ENCODE results near the gene ACE.
A peak's percentile ranks its signal among the peaks of the same experiment; 100 is the strongest.

Gene ACE

DNA sequence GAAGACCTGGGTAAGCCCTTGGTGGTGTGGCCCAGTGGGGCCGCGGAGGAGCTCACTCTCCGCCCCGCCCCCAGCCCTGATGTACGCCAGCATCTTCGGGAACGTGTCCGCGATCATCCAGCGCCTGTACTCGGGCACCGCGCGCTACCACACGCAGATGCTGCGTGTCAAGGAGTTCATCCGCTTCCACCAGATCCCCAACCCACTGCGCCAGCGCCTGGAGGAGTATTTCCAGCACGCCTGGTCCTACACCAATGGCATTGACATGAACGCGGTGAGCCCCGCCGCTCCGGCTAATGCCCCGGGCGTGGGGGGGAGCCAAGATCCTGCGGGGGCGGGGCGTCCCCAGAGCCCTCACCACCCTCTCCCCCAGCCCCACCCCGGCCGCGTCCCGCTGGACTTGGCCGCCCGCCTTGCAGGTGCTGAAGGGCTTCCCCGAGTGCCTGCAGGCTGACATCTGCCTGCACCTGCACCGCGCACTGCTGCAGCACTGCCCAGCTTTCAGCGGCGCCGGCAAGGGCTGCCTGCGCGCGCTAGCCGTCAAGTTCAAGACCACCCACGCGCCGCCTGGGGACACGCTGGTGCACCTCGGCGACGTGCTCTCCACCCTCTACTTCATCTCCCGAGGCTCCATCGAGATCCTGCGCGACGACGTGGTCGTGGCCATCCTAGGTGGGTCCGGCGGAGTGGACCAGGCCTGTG, 61.3 kb downstream of the ACE start:
- DNase-seq (ENCODE audit: low spot score): peak; percentile 54

- peak; percentile 1 for DNase-seq (ENCODE audit: low spot score)
Measured at GRCh38 chr17:63538693-63539595, 62.1 kb downstream of the ACE start.

DNA sequence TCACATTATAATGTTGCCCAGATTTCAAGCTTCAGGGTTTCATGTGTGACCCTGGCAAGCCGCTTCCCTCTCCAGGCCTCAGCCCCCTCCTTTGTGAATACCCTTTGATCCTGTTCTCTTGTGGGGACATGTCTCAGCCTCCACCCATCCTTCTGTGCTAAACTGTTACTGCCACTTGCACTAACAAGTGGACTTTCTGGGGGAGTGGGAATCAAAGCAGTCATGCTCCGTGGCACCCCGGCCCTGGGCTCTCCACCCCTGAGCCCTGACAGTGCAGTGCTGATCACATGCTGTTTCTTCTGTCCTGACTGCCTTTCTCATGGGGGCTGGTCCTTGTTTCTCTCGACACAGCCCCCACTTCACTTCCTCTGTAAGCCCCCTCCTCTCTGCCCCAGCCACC, 63.7 kb downstream of the ACE start:
- no peak for DNase-seq (ENCODE audit: low spot score)

GRCh38 chr17:63542218-63542545, 65.3 kb downstream of the ACE start:
- DNase-seq (ENCODE audit: low spot score): no peak

DNA sequence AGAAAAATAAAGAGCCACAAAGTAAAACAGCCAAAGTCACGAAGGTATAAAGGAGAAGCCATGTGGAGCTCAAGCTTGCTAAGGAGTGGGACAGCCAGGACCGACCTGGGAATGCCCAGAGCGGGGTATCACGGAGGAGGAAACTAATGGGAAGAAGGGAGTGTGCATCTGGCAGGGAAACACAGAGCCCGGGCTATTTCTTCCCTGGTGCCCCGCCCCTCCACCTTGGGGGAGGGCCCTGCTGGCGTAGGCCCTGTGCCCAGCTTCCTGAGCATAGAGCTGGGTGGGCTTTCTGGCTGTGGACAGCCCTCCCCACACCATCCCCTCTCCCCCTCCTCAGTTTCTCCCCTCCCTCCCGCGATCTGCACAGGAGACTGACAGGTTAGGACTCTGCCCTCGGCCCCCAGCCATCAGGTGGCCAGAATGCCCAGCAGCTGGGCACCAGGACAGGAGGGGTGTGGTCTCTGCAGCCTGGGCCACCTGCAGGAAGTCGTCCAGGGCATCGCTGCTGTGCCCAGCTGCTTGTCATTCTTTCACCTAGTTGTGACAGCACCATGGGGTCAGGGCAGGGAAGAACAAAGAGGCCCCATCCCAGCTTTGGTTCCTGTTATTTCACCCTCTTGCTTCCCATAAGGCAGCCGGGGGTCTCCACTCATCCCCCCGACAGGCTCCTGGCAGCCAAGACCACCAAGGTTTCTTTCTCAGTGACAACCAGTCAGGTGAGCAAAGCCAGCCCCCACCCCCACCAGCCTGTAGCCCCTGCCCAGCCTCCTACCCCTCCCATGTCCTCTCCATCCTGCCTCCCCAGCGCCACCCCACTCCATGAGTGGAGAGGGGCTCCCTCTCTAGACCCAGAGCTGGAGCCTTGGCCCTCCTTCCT, 66.3 kb downstream of the ACE start:
- peak; percentile 25 for DNase-seq (ENCODE audit: low spot score)

DNA sequence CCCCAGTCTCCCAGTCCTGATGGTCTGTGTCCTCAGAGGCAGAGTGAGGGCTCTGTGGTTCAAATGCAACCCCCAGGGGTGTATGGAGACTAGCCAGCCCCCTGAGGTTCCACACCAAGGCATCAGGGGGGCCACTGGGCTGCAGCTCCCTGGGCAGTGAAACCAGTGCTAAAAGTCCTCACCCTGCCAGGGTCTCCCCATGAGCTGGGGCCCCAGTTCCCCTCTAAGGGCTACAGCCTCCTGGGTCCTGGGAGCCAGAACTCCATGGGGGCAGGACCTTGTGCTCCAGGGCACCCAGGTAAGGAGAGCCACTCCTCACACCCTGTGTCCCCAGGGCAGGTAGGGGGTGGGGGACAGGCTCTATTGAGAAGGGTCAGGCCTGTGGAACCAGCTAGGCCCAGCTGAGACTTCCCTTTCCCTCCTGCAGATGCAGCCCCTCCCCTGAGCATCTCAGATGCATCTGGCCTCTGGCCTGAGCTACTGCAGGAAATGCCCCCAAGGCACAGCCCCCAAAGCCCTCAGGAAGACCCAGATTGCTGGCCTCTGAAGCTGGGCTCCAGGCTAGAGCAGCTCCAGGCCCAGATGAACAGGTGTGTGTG, 67.1 kb downstream of the ACE start:
- no peak for DNase-seq (ENCODE audit: low spot score)

- no peak for DNase-seq (ENCODE audit: low spot score)
Measured at GRCh38 chr17:63544467-63545301, 67.8 kb downstream of the ACE start.

GRCh38 chr17:63546308-63547082, 69.6 kb downstream of the ACE start:
- DNase-seq (ENCODE audit: low spot score): no peak

DNA sequence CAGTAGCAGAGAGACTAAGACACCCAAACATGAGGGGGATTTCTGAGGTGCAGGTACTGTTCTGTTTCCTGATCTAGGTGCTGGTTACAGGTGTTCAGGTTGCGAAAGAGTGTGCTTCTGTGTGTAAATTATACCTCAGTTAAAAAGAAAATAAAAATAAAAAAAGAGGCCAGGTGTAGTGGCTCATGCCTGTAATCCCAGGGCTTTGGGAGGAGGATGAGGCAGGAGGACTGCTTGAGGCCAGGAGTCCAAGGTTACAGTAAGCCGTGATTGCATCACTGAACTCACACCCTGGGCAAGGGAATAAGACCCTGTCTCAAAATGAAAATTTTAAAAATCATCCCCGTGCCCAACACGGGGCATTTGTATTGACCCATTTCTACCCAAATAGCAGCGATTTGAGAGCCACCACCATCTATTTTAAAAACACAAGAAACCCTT, 70.2 kb downstream of the ACE start:
- DNase-seq (ENCODE audit: low spot score): no peak
